GM18508 (cell line): ENCODE measurements around the gene MYO5C.
"Not testable (repeated sequence)": the region's sequence is repeated elsewhere in the genome, so short reads cannot be mapped to it uniquely, and the experiment has no call there.

ENCODE experiments used
- ATAC-seq: cut with Tn5 transposase; IDR thresholded peaks from one replicate; pipeline ENCODE4 v1.9.1; 2021; ENCODE audit warnings: moderate number of reproducible peaks; ENCODE audit not compliant: insufficient read depth, unreplicated experiment

MYO5C gene

GRCh38 chr15:52307847-52308246, 12.2 kb upstream of the MYO5C start:
- no peak for ATAC-seq

GRCh38 chr15:52306270-52306669, 10.7 kb upstream of the MYO5C start:
- no peak for ATAC-seq

- ATAC-seq = no peak
These were observed 7.6 kb upstream of the MYO5C start for GRCh38 chr15:52303093-52303772.

GRCh38 chr15:52301265-52301847, 5.8 kb upstream of the MYO5C start:
- no peak for ATAC-seq

GRCh38 chr15:52294881-52295420, 653 bp downstream of the MYO5C start:
- ATAC-seq = no peak

- no peak for ATAC-seq
These were observed 2.7 kb downstream of the MYO5C start for GRCh38 chr15:52292780-52293392.

- ATAC-seq = no peak
These were observed 4.4 kb downstream of the MYO5C start for GRCh38 chr15:52291204-52291603.

- ATAC-seq = no peak
These were observed 4.8 kb downstream of the MYO5C start for GRCh38 chr15:52290800-52291199.

GRCh38 chr15:52290329-52290728, 5.3 kb downstream of the MYO5C start:
- ATAC-seq = peak; percentile 64

- ATAC-seq = no peak
These were observed 5.9 kb downstream of the MYO5C start for GRCh38 chr15:52289629-52290081.

- ATAC-seq = no peak
These were observed 6.6 kb downstream of the MYO5C start for GRCh38 chr15:52288986-52289385.

GRCh38 chr15:52288051-52288942, 7.3 kb downstream of the MYO5C start:
- no peak for ATAC-seq

GRCh38 chr15:52287114-52287513, 8.5 kb downstream of the MYO5C start:
- ATAC-seq = no peak

GRCh38 chr15:52285941-52286340, 9.7 kb downstream of the MYO5C start:
- not testable (repeated sequence) for ATAC-seq

GRCh38 chr15:52284164-52284563, 11.4 kb downstream of the MYO5C start:
- ATAC-seq = no peak

- no peak for ATAC-seq
These were observed 12.3 kb downstream of the MYO5C start for GRCh38 chr15:52283281-52283680.

GRCh38 chr15:52282418-52282817, 13.2 kb downstream of the MYO5C start:
- ATAC-seq = no peak

GRCh38 chr15:52281085-52282035, 14.2 kb downstream of the MYO5C start:
- no peak for ATAC-seq

- ATAC-seq = no peak
These were observed 15.1 kb downstream of the MYO5C start for GRCh38 chr15:52280326-52281084.
